Ovary (tissue), 3 donors: Measurements from ENCODE around the gene TMEM33.

Experiments used
- POLR2A ChIP-seq: fragments of 450-650 bp; IDR thresholded peaks from one replicate; pipeline ENCODE4 v1.6.1; 2017; ENCODE audit warnings: antibody characterized with exemption, mild to moderate bottlenecking, moderate library complexity
- TF ChIP-seq, protein P1 (sequence below), 3 donors: fragments of 450-650 bp in 2 of 3; fragments of 200-600 bp in 1 of 3; IDR thresholded peaks; one replicate each; pipeline versions ENCODE4 v1.5.1 to v1.8.0; 2016 to 2022; ENCODE audit warnings: antibody characterized with exemption in 3 of 3, mild to moderate bottlenecking in 1 of 3
- donor health status: DM: no; HTN: no; CAD: no.

GRCh38 chr4:41981456-41981855 is 46.2 kb downstream of the TMEM33 start, which contains the start of gene DCAF4L1:
- TF ChIP-seq, protein P1, sequence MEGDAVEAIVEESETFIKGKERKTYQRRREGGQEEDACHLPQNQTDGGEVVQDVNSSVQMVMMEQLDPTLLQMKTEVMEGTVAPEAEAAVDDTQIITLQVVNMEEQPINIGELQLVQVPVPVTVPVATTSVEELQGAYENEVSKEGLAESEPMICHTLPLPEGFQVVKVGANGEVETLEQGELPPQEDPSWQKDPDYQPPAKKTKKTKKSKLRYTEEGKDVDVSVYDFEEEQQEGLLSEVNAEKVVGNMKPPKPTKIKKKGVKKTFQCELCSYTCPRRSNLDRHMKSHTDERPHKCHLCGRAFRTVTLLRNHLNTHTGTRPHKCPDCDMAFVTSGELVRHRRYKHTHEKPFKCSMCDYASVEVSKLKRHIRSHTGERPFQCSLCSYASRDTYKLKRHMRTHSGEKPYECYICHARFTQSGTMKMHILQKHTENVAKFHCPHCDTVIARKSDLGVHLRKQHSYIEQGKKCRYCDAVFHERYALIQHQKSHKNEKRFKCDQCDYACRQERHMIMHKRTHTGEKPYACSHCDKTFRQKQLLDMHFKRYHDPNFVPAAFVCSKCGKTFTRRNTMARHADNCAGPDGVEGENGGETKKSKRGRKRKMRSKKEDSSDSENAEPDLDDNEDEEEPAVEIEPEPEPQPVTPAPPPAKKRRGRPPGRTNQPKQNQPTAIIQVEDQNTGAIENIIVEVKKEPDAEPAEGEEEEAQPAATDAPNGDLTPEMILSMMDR (IDR thresholded peaks at IDR 0.05): no peak
- no peak for TF ChIP-seq POLR2A
